GM18951 (cell line): Measurements from ENCODE around the gene SMCO4.
"Not testable (repeated sequence)": the region's sequence is repeated elsewhere in the genome, so short reads cannot be mapped to it uniquely, and the experiment has no call there.

Source experiments
- POLR2A ChIP-seq: IDR thresholded peaks from 4 replicates; pipeline ENCODE4 v1.6.1; 2011; ENCODE audit warnings: mild to moderate bottlenecking; ENCODE audit not compliant: insufficient read length, insufficient read depth; ENCODE audit errors: extremely low read depth
- in situ Hi-C: fragments of 300-500 bp; cut with MboI; formaldehyde crosslinking; loops from one replicate; pipeline ENCODE4 v1.12.0; 2022; ENCODE audit warnings: low sequenced_read_pairs, mixed read lengths, inconsistent platforms; ENCODE audit not compliant: unreplicated experiment

The SMCO4 gene

GRCh38 chr11:93547028-93547427, 3.8 kb upstream of the SMCO4 start:
- in situ Hi-C loops, result no loop called here
- TF ChIP-seq POLR2A, result no peak

GRCh38 chr11:93545566-93545965, 2.4 kb upstream of the SMCO4 start:
- in situ Hi-C loops, result no loop called here
- TF ChIP-seq POLR2A, result no peak

GRCh38 chr11:93542811-93543229, 371 bp downstream of the SMCO4 start:
- in situ Hi-C loops, result no loop called here
- TF ChIP-seq POLR2A, result no peak

- in situ Hi-C loops, result no loop called here
Measured at GRCh38 chr11:93541884-93542810, 1.0 kb downstream of the SMCO4 start.

GRCh38 chr11:93540896-93541553, 2.2 kb downstream of the SMCO4 start:
- no peak for TF ChIP-seq POLR2A
- in situ Hi-C loops, result no loop called here

More at GRCh38 chr11:93541884-93542810, 1.0 kb downstream of the SMCO4 start:
- peak; percentile 23 for TF ChIP-seq POLR2A

- no peak for TF ChIP-seq POLR2A
- in situ Hi-C loops, result no loop called here
Measured at GRCh38 chr11:93540337-93540736, 2.9 kb downstream of the SMCO4 start.

GRCh38 chr11:93537767-93538261, 5.4 kb downstream of the SMCO4 start:
- no peak for TF ChIP-seq POLR2A
- in situ Hi-C loops, result no loop called here

GRCh38 chr11:93537049-93537448, 6.1 kb downstream of the SMCO4 start:
- TF ChIP-seq POLR2A, result no peak
- in situ Hi-C loops, result no loop called here

- no peak for TF ChIP-seq POLR2A
- in situ Hi-C loops, result no loop called here
Measured at GRCh38 chr11:93536101-93536861, 6.9 kb downstream of the SMCO4 start.

GRCh38 chr11:93535578-93535977, 7.6 kb downstream of the SMCO4 start:
- in situ Hi-C loops, result not testable (repeated sequence)

GRCh38 chr11:93532806-93533205, 10.4 kb downstream of the SMCO4 start:
- no peak for TF ChIP-seq POLR2A
- in situ Hi-C loops, result no loop called here

- no peak for TF ChIP-seq POLR2A
- in situ Hi-C loops, result no loop called here
Measured at GRCh38 chr11:93532281-93532789, 10.9 kb downstream of the SMCO4 start.

GRCh38 chr11:93530468-93530826, 12.7 kb downstream of the SMCO4 start:
- in situ Hi-C loops, result no loop called here
- TF ChIP-seq POLR2A, result no peak

GRCh38 chr11:93529707-93530467, 13.3 kb downstream of the SMCO4 start:
- in situ Hi-C loops, result no loop called here

More at GRCh38 chr11:93529707-93530467, 13.3 kb downstream of the SMCO4 start:
- no peak for TF ChIP-seq POLR2A
